H1 (cell line): ENCODE results near the gene CMC4. TPM values are rescaled to one million over a fixed set of nuclear protein-coding genes. Genes with fewer than 3 reads are reported as not detected.

Experiments used
- ASH2L ChIP-seq: fragments of 200-600, 300-600 bp; sonication (generic); IDR thresholded peaks from one replicate; pipeline ENCODE4 v1.7.1; 2017; ENCODE audit warnings: low read length
- BACH1 ChIP-seq: IDR thresholded peaks from 2 replicates; pipeline ENCODE4 v1.6.1; 2012; ENCODE audit warnings: low read length, improper control_type of control experiment
- CHD2 ChIP-seq: IDR thresholded peaks from 2 replicates; pipeline ENCODE4 v1.6.1; 2012; ENCODE audit warnings: low read length, improper control_type of control experiment
- CTBP2 ChIP-seq: IDR thresholded peaks from 2 replicates; pipeline ENCODE4 v1.7.0; 2011; ENCODE audit warnings: borderline replicate concordance, mild to moderate bottlenecking, moderate library complexity, mixed read lengths, low read length; ENCODE audit not compliant: insufficient read depth, insufficient read length
- EGR1 ChIP-seq: IDR thresholded peaks from 2 replicates; pipeline ENCODE4 v1.6.1; 2011; ENCODE audit warnings: low read depth, low read length, borderline replicate concordance
- HDAC2 ChIP-seq, 2 experiments: fragments of 300-600 bp in 1 of 2; sonication (generic) in 1 of 2; IDR thresholded peaks; 2 replicates each; pipeline ENCODE4 v1.6.1; 2011 to 2012; ENCODE audit warnings: low read depth in 2 of 2, low read length in 2 of 2, mild to moderate bottlenecking in 2 of 2, moderate library complexity in 2 of 2, borderline replicate concordance in 1 of 2, inconsistent platforms in 1 of 2
- KDM4A ChIP-seq: IDR thresholded peaks from one replicate; pipeline ENCODE4 v1.7.1; 2012; ENCODE audit warnings: low read depth, mild to moderate bottlenecking, moderate library complexity, low read length, inconsistent platforms; ENCODE audit not compliant: severe bottlenecking
- KDM5A ChIP-seq: fragments of 200-600 bp; IDR thresholded peaks from 2 replicates; pipeline ENCODE4 v1.7.1; 2012; ENCODE audit warnings: mild to moderate bottlenecking, low read length, inconsistent platforms, mixed read lengths
- NRF1 ChIP-seq: IDR thresholded peaks from 2 replicates; pipeline ENCODE4 v1.6.1; 2011; ENCODE audit warnings: mild to moderate bottlenecking, low read depth, low read length, improper control_type of control experiment
- PHF8 ChIP-seq: fragments of 200-600 bp; sonication (generic); conservative IDR thresholded peaks from 2 replicates; pipeline ENCODE4 v1.7.1; 2012; ENCODE audit warnings: low read depth, mild to moderate bottlenecking, inconsistent platforms, low read length, moderate library complexity
- POLR2A ChIP-seq, 2 experiments: IDR thresholded peaks; 1 replicate in 1 of 2; 2 replicates in 1 of 2; pipeline ENCODE4 v1.6.1; 2011; ENCODE audit warnings: low read depth in 2 of 2, low read length in 2 of 2, mild to moderate bottlenecking in 2 of 2; ENCODE audit errors: control extremely low read depth in 1 of 2
- RXRA ChIP-seq: IDR thresholded peaks from 2 replicates; pipeline ENCODE4 v1.6.1; 2011; ENCODE audit warnings: low read depth, mild to moderate bottlenecking, low read length, moderate library complexity; ENCODE audit not compliant: insufficient read depth
- SIN3A ChIP-seq, 2 experiments: IDR thresholded peaks in 1 of 2; conservative IDR thresholded peaks in 1 of 2; 2 replicates each; pipeline ENCODE4 v1.6.1; 2011 to 2012; ENCODE audit warnings: low read length in 2 of 2, improper control_type of control experiment in 1 of 2, low read depth in 1 of 2, mild to moderate bottlenecking in 1 of 2
- SIX5 ChIP-seq: IDR thresholded peaks from 2 replicates; pipeline ENCODE4 v1.6.1; 2011; ENCODE audit warnings: mild to moderate bottlenecking, low read depth, low read length
- SUZ12 ChIP-seq: fragments of 200-600 bp; sonication (generic); IDR thresholded peaks from 2 replicates; pipeline ENCODE4 v1.6.1; 2012; ENCODE audit warnings: mild to moderate bottlenecking, inconsistent platforms, low read length, moderate library complexity, mixed read lengths
- TAF1 ChIP-seq: IDR thresholded peaks from 2 replicates; pipeline ENCODE4 v1.6.1; 2011; ENCODE audit warnings: mild to moderate bottlenecking, low read depth, low read length
- polyA plus RNA-seq, 7 experiments: library from polyadenylated mRNA; depleted of rRNA in 3 of 7; stranded (reverse) in 5 of 7; unstranded in 2 of 7; fragments of >200 nt in 5 of 7; fragments of 200-250 nt in 2 of 7; gene quantifications; 1 replicate in 5 of 7; 2 replicates in 1 of 7; 4 replicates in 1 of 7; pipeline versions ENCODE4 v1.2.1 to v1.2.3, GENCODE V29; 2011 to 2013; ENCODE audit warnings: missing spikeins in 2 of 7, mixed read lengths in 2 of 7
- total RNA-seq: library from RNA; stranded (reverse); fragmentation: NEBNext Ultra II Directional; extraction: Animal tissue kit (Norgen Biotek cat#: 25700); gene quantifications from 2 replicates; pipeline ENCODE4 v1.2.1, GENCODE V29; 2021
- TF ChIP-seq, protein P1 (sequence below): IDR thresholded peaks from 2 replicates; pipeline ENCODE4 v1.6.1; 2012; ENCODE audit warnings: inconsistent platforms

The CMC4 gene
- total and polyA plus RNA-seq, 2 of the 8 experiments (the other 6 are each of a cell fraction or from before 2014, with no cell fraction given): 6.0 to 8.8 TPM

DNA sequence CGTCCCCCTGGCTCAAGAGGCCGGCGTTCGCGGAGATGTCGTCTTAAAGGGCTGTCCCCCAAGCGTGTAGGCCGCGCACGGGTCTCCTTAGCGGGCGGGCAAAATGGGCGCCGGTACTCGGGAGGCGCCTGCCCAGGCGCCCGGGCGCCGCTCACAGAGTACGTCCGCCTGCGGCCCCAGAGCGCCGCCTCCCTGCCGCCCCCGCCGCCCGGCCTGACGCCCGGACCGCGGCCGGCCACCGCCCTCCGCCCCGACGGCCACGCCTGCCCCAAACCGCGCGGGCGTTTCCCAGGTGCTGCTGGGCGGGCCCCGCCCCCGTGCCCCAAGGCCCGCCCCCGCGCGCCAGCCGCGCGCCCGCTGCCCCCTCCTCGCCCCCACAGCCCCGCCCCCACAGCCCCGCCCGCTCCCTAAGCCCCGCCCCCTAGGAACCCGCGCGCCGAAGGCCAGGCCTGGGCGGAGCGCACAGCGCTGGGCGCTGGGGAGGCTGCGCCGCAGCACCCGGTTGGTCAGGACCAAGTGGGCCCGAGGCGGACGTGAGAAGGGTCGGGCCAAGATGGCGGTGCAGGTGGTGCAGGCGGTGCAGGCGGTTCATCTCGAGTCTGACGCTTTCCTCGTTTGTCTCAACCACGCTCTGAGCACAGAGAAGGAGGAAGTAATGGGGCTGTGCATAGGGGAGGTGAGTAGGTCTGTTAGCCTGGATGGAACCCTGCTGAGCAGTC is at the start of gene CMC4, which contains the start of the genes BRCC3 and MTCP1 (continued):
- no peak for TF ChIP-seq CTBP2
- TF ChIP-seq POLR2A (IDR thresholded peaks at IDR 0.05; ENCODE audit: control extremely low read depth in 1 of 2, low read depth in 2 of 2, low read length in 2 of 2): peak; percentile 9 to 80
- TF ChIP-seq KDM4A: peak; percentile 47
- TF ChIP-seq SIN3A (conservative IDR thresholded peaks at IDR 0.05 in 1 of 2, IDR thresholded peaks at IDR 0.05 in 1 of 2; ENCODE audit: low read depth in 1 of 2, low read length in 2 of 2): 0 out of 4 replicates have a peak, but pooled peaks of 1 of the 2 experiments have one; percentile 32
- TF ChIP-seq TAF1: peak; percentile 86
- TF ChIP-seq BACH1: no peak
- TF ChIP-seq EGR1: peak; percentile 75; the same call in 1 of the 2 replicates
- peak; percentile 68 for TF ChIP-seq PHF8
- TF ChIP-seq HDAC2 (IDR thresholded peaks at IDR 0.05; ENCODE audit: borderline replicate concordance in 1 of 2, low read depth in 2 of 2, low read length in 2 of 2): 0 out of 4 replicates have a peak, but pooled peaks of 1 of the 2 experiments have one; percentile 14
- no peak for TF ChIP-seq RXRA
- TF ChIP-seq NRF1: no peak
- no peak for TF ChIP-seq CHD2
- TF ChIP-seq KDM5A: peak; percentile 61
- TF ChIP-seq SIX5: no peak
- TF ChIP-seq SUZ12: no peak
- TF ChIP-seq ASH2L: no peak
- TF ChIP-seq, protein P1, sequence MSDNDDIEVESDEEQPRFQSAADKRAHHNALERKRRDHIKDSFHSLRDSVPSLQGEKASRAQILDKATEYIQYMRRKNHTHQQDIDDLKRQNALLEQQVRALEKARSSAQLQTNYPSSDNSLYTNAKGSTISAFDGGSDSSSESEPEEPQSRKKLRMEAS: peak; percentile 26; the same call in 1 of the 2 replicates
